ENCODE data around the gene ADARB1. TPM values are rescaled to one million over a fixed set of nuclear protein-coding genes. Genes with fewer than 3 reads are reported as not detected.

Gene ADARB1
- total and polyA plus RNA-seq, 2 of the 8 experiments (the other 6 are each of a cell fraction or from before 2014, with no cell fraction given), result 4.7 to 14.9 TPM

- Histone ChIP-seq H2AFZ (ENCODE audit: low read length) (no peak overlapping the region), H3K4ac (replicated peaks; ENCODE audit: insufficient read length, low read depth, low read length) (no peak overlapping the region), H4K20me1 (replicated peaks in 1 of 2; ENCODE audit: control insufficient read depth in 1 of 2, insufficient read depth in 2 of 2, low read length in 2 of 2) (peaks cover 1 to 5% of the 10 kb centered on the region in 2 experiments), H3K79me1 (ENCODE audit: low read depth, low read length) (peaks cover 3% of the 10 kb centered on the region; the same call in 1 of the 2 replicates), H4K91ac (replicated peaks; ENCODE audit: insufficient read length, low read length) (no peak overlapping the region), H3K36me3 (ENCODE audit: control insufficient read depth in 2 of 4, insufficient read depth in 4 of 4, low read length in 3 of 4) (no peaks in the 10 kb centered on the region), H2BK120ac (replicated peaks; ENCODE audit: low read depth, low read length) (no peak overlapping the region), H3K27ac (ENCODE audit: low read depth, low read length) (no peak overlapping the region), H4K8ac (ENCODE audit: extremely low read depth, insufficient read depth, low read length) (no peak overlapping the region), H3K4me3 (ENCODE audit: extremely low read depth in 1 of 4, insufficient read depth in 2 of 4, low read depth in 3 of 4, low read length in 4 of 4) (no peak overlapping the region), H2BK15ac (ENCODE audit: low read length) (no peak overlapping the region), H3K27me3 (replicated peaks in 1 of 4; ENCODE audit: control insufficient read depth in 3 of 4, extremely low read depth in 1 of 4, insufficient read depth in 3 of 4, low read length in 3 of 4) (no peaks in the 10 kb centered on the region; a peak in 1 of 7 replicates), H4K5ac (ENCODE audit: insufficient read length, low read depth, low read length) (no peak overlapping the region), H3K18ac (ENCODE audit: extremely low read depth, low read length) (no peak overlapping the region), H2BK20ac (ENCODE audit: low read length) (no peak overlapping the region), H3K4me2 (ENCODE audit: insufficient read depth in 1 of 2, low read depth in 2 of 2, low read length in 2 of 2) (no peak overlapping the region), H2AK5ac (ENCODE audit: low read depth, low read length) (no peak overlapping the region), H3K56ac (replicated peaks; ENCODE audit: insufficient read length, low read depth, low read length) (no peak overlapping the region), H3K23me2 (ENCODE audit: low read depth, low read length) (no peaks in the 10 kb centered on the region), H3K14ac (ENCODE audit: insufficient read length) (no peak overlapping the region), H3K4me1 (replicated peaks in 1 of 4; ENCODE audit: control insufficient read depth in 3 of 4, insufficient read depth in 4 of 4, low read length in 3 of 4) (no peaks in the 10 kb centered on the region; a peak in 1 of 7 replicates), H3K9ac (replicated peaks in 1 of 4; ENCODE audit: extremely low read depth in 1 of 4, low read depth in 3 of 4, low read length in 3 of 4) (no peak overlapping the region; a peak in 1 of 7 replicates), H3K79me2 (ENCODE audit: control insufficient read depth in 1 of 2, insufficient read depth in 2 of 2, low read length in 2 of 2) (0 out of 4 replicates have a peak, but pooled peaks cover 0 to 4% of the 10 kb centered on the region in 2 experiments), H3K9me3 (ENCODE audit: insufficient read depth in 2 of 2, low read depth in 1 of 2, low read length in 1 of 2) (no peaks in the 10 kb centered on the region), H3K23ac (ENCODE audit: insufficient read length) (no peak overlapping the region), H2BK12ac (ENCODE audit: low read depth, low read length) (no peak overlapping the region), H2BK5ac (ENCODE audit: low read depth, low read length) (no peak overlapping the region)
- ChIA-PET CTCF (ENCODE audit: partially characterized antibody) (interaction anchor here (0.6 to 3.0 kb wide), 6 partner anchors 14 to 115 kb away, joined by 3 to 15 read pairs (median 4); no protein-coding TSS in a partner anchor), POLR2A (ENCODE audit: partially characterized antibody) (interaction anchor here (1.1 kb wide), 1 partner anchor 14 kb away, joined by 3 read pairs; no protein-coding TSS in a partner anchor)
- DNase-seq (ENCODE audit: low read depth in 1 of 2, low spot score in 2 of 2), result no peak
- no peak for FAIRE-seq
- no peak for TF ChIP-seq NANOG (IDR thresholded peaks at IDR 0.05; ENCODE audit: insufficient read depth, low read depth, low read length, poor library complexity, severe bottlenecking)
- 90% methylated on average over 13 of the region's 13 CpGs; no CpG with 5 or more reads in 1 of the 2 experiments for WGBS, 2 experiments (ENCODE audit: extremely low coverage in 1 of 2, insufficient coverage in 1 of 2, insufficient read length in 1 of 2, insufficient replicate concordance in 2 of 2, low coverage in 1 of 2, low lambda C conversion rate in 2 of 2, missing lambda C conversion rate in 1 of 2)
These were observed 10.6 kb downstream of the ADARB1 start for GRCh38 chr21:45084881-45085536.

Measured in H1 (cell line).